GM23248 (cell line): ENCODE data around the gene PRDX2.

Source experiments
- EZH2 ChIP-seq: fragments of 200-600 bp; sonication (generic); IDR thresholded peaks from 2 replicates; pipeline ENCODE4 v1.6.1; 2018; ENCODE audit warnings: antibody characterized with exemption, mild to moderate bottlenecking; ENCODE audit not compliant: insufficient read depth, poor library complexity, severe bottlenecking
- EZH2phosphoT487 ChIP-seq: fragments of 200-600 bp; sonication (generic); IDR thresholded peaks from 2 replicates; pipeline ENCODE4 v1.6.1; 2018; ENCODE audit warnings: antibody characterized with exemption, moderate library complexity, mild to moderate bottlenecking, low read depth; ENCODE audit not compliant: insufficient read depth

GRCh38 chr19:12841094-12841493 is 39.5 kb upstream of the PRDX2 start:
- no peak for TF ChIP-seq EZH2
- TF ChIP-seq EZH2phosphoT487: no peak
